Type B pancreatic cell (in vitro differentiated cells): Measurements from ENCODE around the gene DIS3. TPM values are rescaled to one million over a fixed set of nuclear protein-coding genes. Genes with fewer than 3 reads are reported as not detected.

Experiments
- DNase-seq: peaks from one replicate; pipeline ENCODE4 v3.0.0; 2021; ENCODE audit warnings: mixed read lengths; ENCODE audit not compliant: unreplicated experiment; ENCODE audit errors: extremely low spot score
- H3K27ac Mint-ChIP-seq: 2 replicates; pipeline ENCODE4 v1.8.0; 2021; ENCODE audit warnings: mild to moderate bottlenecking, mixed read lengths
- H3K27me3 Mint-ChIP-seq: 2 replicates; pipeline ENCODE4 v1.8.0; 2021; ENCODE audit warnings: mixed read lengths
- H3K36me3 Mint-ChIP-seq: 2 replicates; pipeline ENCODE4 v1.8.0; 2021; ENCODE audit warnings: mixed read lengths
- H3K4me1 Mint-ChIP-seq: one replicate; pipeline ENCODE4 v1.8.0; 2021; ENCODE audit warnings: mixed read lengths; ENCODE audit not compliant: unreplicated experiment
- H3K4me3 Mint-ChIP-seq: 2 replicates; pipeline ENCODE4 v1.8.0; 2021; ENCODE audit warnings: mild to moderate bottlenecking, mixed read lengths
- H3K9me3 Mint-ChIP-seq: 2 replicates; pipeline ENCODE4 v1.8.0; 2021; ENCODE audit warnings: mixed read lengths
- CTCF ChIP-seq: fragments of 200-600 bp; sonication (generic); conservative IDR thresholded peaks from 2 replicates; pipeline ENCODE4 v1.5.0; 2021; ENCODE audit warnings: antibody characterized with exemption, mild to moderate bottlenecking
- total RNA-seq: library from RNA; stranded (reverse); gene quantifications from 2 replicates; pipeline ENCODE4 v1.2.1, GENCODE V29; 2021; ENCODE audit warnings: low replicate concordance

Gene DIS3
- total RNA-seq, 1 donor from 2014 or later, result 41.7 TPM

GRCh38 chr13:72760189-72760588 is 21.5 kb downstream of the DIS3 start:
- H3K4me3 Mint-ChIP-seq, result no peak overlapping the region
- no peak for TF ChIP-seq CTCF
- H3K36me3 Mint-ChIP-seq, result peaks cover 35% of the 10 kb centered on the region

GRCh38 chr13:72757792-72758535 is 23.7 kb downstream of the DIS3 start:
- no peak for TF ChIP-seq CTCF
- Mint-ChIP-seq H3K27ac (no peak overlapping the region), H3K4me1 (no peaks in the 10 kb centered on the region), H3K27me3 (no peaks in the 10 kb centered on the region), H3K36me3 (peaks cover 30% of the 10 kb centered on the region), H3K9me3 (no peaks in the 10 kb centered on the region), H3K4me3 (no peak overlapping the region)
- DNase-seq, result no peak

More at GRCh38 chr13:72760189-72760588, 21.5 kb downstream of the DIS3 start:
- Mint-ChIP-seq H3K4me1 (no peaks in the 10 kb centered on the region), H3K27me3 (no peaks in the 10 kb centered on the region), H3K27ac (no peak overlapping the region), H3K9me3 (no peaks in the 10 kb centered on the region)
- DNase-seq, result no peak

- peaks cover 51% of the 10 kb centered on the region for H3K36me3 Mint-ChIP-seq
- peaks cover 8% of the 10 kb centered on the region for H3K9me3 Mint-ChIP-seq
Observed at GRCh38 chr13:72754111-72754510, 27.6 kb downstream of the DIS3 start.

GRCh38 chr13:72751220-72751619 is 30.5 kb downstream of the DIS3 start:
- no peak overlapping the region for H3K27ac Mint-ChIP-seq
- H3K9me3 Mint-ChIP-seq, result peaks cover 8% of the 10 kb centered on the region
- no peak for DNase-seq
- H3K4me1 Mint-ChIP-seq, result no peaks in the 10 kb centered on the region
- H3K4me3 Mint-ChIP-seq, result no peak overlapping the region
- peaks cover 60% of the 10 kb centered on the region for H3K36me3 Mint-ChIP-seq
- no peaks in the 10 kb centered on the region for H3K27me3 Mint-ChIP-seq
- no peak for TF ChIP-seq CTCF

More at GRCh38 chr13:72754111-72754510, 27.6 kb downstream of the DIS3 start:
- H3K27ac Mint-ChIP-seq, result no peak overlapping the region
- H3K4me1 Mint-ChIP-seq, result no peaks in the 10 kb centered on the region
- no peak overlapping the region for H3K4me3 Mint-ChIP-seq
- no peaks in the 10 kb centered on the region for H3K27me3 Mint-ChIP-seq
- TF ChIP-seq CTCF, result no peak
- no peak for DNase-seq

- H3K4me3 Mint-ChIP-seq, result no peak overlapping the region
- no peaks in the 10 kb centered on the region for H3K9me3 Mint-ChIP-seq
- no peaks in the 10 kb centered on the region for H3K4me1 Mint-ChIP-seq
- H3K36me3 Mint-ChIP-seq, result peaks cover 43% of the 10 kb centered on the region
- no peak overlapping the region for H3K27ac Mint-ChIP-seq
- no peaks in the 10 kb centered on the region for H3K27me3 Mint-ChIP-seq
- TF ChIP-seq CTCF, result no peak
- DNase-seq, result no peak
Observed at GRCh38 chr13:72745260-72745659, 36.4 kb downstream of the DIS3 start.
